Left ventricle myocardium inferior (tissue), 1 donor: Measurements from ENCODE around the gene MTUS2. TPM values are rescaled to one million over a fixed set of nuclear protein-coding genes. Genes with fewer than 3 reads are reported as not detected.

Experiments used
- DNase-seq: peaks from one replicate; pipeline ENCODE4 v3.0.0-alpha.2; 2020
- H3K27ac ChIP-seq: fragments of 200-600 bp; replicated peaks from 2 replicates; pipeline ENCODE4 v1.8.0; 2021
- H3K27me3 ChIP-seq: fragments of 200-600 bp; 2 replicates; pipeline ENCODE4 v1.8.0; 2021; ENCODE audit warnings: low read depth
- H3K36me3 ChIP-seq: fragments of 200-600 bp; 2 replicates; pipeline ENCODE4 v1.8.0; 2021
- H3K4me1 ChIP-seq: fragments of 200-600 bp; 2 replicates; pipeline ENCODE4 v1.8.0; 2021
- H3K4me3 ChIP-seq: fragments of 200-600 bp; 2 replicates; pipeline ENCODE4 v1.8.0; 2021; ENCODE audit warnings: mild to moderate bottlenecking, moderate library complexity
- H3K9me3 ChIP-seq: fragments of 200-600 bp; replicated peaks from 2 replicates; pipeline ENCODE4 v1.8.0; 2021
- intact Hi-C: fragments of 100-400 bp; cut with micrococcal nuclease; formaldehyde crosslinking; loops from one replicate; pipeline ENCODE4 v1.11.0; 2022
- total RNA-seq: library from RNA; stranded (reverse); fragmentation: NEBNext Ultra II Directional; extraction: Animal tissue kit (Norgen Biotek cat#: 25700); gene quantifications from one replicate; pipeline ENCODE4 v1.2.1, GENCODE V29; 2021
- TF ChIP-seq, protein P1 (sequence below): fragments of 200-600 bp; IDR thresholded peaks from 2 replicates; pipeline ENCODE4 v1.8.0; 2021; ENCODE audit warnings: antibody characterized with exemption, mild to moderate bottlenecking, borderline replicate concordance
- donor health status: DM: no; HTN: yes; CAD: no; lungs with severe emphysema.

Gene MTUS2
- total RNA-seq, 1 donor from 2014 or later, result 101 TPM

DNA sequence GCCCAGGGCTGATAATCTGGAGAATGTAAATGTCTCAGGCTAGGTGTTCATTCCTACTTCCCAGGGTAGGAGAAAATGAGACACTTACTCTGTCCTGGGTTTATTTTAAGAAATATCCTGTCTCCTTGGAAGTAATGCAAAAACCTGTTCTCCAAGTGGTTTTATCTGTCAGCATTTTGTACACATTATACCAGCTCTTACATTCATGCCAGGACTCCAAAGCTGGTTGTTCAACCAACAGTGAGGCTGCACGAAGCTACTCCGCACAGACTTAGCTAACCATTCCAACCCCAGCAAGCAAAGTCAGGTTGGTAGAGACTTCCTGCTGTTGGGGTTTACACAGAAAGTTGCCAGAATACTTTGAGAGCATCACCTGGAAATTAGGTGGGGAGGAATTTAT is 719.7 kb downstream of the MTUS2 start:
- peaks cover 6% of the 10 kb centered on the region for H3K36me3 ChIP-seq
- DNase-seq, result no peak
- TF ChIP-seq, protein P1, sequence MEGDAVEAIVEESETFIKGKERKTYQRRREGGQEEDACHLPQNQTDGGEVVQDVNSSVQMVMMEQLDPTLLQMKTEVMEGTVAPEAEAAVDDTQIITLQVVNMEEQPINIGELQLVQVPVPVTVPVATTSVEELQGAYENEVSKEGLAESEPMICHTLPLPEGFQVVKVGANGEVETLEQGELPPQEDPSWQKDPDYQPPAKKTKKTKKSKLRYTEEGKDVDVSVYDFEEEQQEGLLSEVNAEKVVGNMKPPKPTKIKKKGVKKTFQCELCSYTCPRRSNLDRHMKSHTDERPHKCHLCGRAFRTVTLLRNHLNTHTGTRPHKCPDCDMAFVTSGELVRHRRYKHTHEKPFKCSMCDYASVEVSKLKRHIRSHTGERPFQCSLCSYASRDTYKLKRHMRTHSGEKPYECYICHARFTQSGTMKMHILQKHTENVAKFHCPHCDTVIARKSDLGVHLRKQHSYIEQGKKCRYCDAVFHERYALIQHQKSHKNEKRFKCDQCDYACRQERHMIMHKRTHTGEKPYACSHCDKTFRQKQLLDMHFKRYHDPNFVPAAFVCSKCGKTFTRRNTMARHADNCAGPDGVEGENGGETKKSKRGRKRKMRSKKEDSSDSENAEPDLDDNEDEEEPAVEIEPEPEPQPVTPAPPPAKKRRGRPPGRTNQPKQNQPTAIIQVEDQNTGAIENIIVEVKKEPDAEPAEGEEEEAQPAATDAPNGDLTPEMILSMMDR, result no peak
- H3K4me3 ChIP-seq, result no peak overlapping the region
- H3K27ac ChIP-seq, result no peak overlapping the region
- H3K4me1 ChIP-seq, result peaks cover 17% of the 10 kb centered on the region
- intact Hi-C loops, result no loop called here
- no peaks in the 10 kb centered on the region for H3K27me3 ChIP-seq
- H3K9me3 ChIP-seq, result no peaks in the 10 kb centered on the region

DNA sequence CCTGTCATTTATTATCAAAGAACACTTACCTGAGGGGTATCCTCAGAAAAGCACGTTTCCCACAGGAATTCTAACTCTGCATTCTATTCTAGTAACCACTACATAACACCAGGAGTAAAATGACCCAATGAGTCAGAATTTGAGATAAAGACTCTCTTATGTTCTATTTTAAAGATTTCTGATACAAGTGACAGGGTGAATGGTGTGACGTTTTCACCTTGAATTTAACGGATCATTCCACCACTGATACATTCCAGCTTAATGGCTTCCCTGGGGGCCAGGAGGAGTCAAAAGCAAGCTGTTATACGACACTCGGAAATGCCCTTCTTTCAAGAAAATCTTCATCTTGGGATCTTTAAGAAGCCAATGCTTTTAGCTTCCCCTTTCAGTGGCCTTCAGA is 720.2 kb downstream of the MTUS2 start:
- intact Hi-C loops, result no loop called here
- DNase-seq, result no peak
- no peak overlapping the region for H3K27ac ChIP-seq

DNA sequence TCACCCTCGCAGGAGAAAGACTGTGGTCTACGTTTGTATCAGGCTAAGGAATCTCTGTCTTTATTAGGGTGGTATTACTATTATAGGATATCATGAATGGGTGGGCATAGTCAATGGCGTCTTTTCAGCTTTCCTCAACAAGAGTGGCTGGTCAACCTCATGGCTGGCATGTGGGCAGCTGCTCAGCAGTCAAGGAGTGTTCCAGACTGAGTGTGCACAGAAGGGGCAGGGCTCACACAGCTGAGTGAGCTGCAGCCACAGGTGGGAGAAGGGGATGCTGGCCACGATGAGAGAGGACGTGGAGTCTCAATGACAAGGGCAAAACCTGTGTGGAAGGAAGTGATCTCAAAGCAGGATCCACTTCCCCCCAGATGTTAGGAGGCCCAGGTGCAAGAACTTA is 720.7 kb downstream of the MTUS2 start:
- intact Hi-C loops, result no loop called here
- DNase-seq, result no peak
- H3K4me3 ChIP-seq, result no peak overlapping the region
- no peak overlapping the region for H3K27ac ChIP-seq
- no peaks in the 10 kb centered on the region for H3K27me3 ChIP-seq
- TF ChIP-seq, protein P1, result no peak
- H3K4me1 ChIP-seq, result peaks cover 17% of the 10 kb centered on the region
- H3K36me3 ChIP-seq, result peaks cover 2% of the 10 kb centered on the region
- no peaks in the 10 kb centered on the region for H3K9me3 ChIP-seq

More for the DNA sequence above, 720.2 kb downstream of the MTUS2 start:
- no peak overlapping the region for H3K4me3 ChIP-seq
- H3K36me3 ChIP-seq, result peaks cover 5% of the 10 kb centered on the region
- TF ChIP-seq, protein P1, result no peak
- H3K27me3 ChIP-seq, result no peaks in the 10 kb centered on the region
- H3K9me3 ChIP-seq, result no peaks in the 10 kb centered on the region
- H3K4me1 ChIP-seq, result peaks cover 17% of the 10 kb centered on the region

DNA sequence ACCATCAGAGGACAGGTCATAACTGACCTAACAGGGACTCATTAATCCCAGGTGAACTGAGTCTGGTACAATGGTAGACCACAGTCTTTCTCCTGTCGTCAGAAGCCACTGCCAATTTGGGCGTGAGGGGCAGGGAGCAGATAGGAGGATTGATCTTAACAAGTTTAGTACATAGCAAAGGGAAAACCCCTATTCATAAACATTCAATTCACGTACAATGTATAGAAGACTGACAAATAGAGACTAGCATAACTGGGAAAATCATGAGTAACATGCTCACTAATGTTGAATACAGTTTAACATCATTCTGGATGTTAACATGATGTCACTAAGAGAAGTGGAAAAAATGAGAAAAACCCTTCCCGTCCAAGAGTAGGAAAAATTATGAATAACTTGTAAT is 721.3 kb downstream of the MTUS2 start:
- Histone ChIP-seq H3K27ac (no peak overlapping the region), H3K36me3 (no peaks in the 10 kb centered on the region), H3K9me3 (no peaks in the 10 kb centered on the region), H3K4me3 (no peak overlapping the region), H3K27me3 (no peaks in the 10 kb centered on the region), H3K4me1 (peaks cover 17% of the 10 kb centered on the region)
- TF ChIP-seq, protein P1, result no peak
- intact Hi-C loops, result no loop called here
- no peak for DNase-seq

DNA sequence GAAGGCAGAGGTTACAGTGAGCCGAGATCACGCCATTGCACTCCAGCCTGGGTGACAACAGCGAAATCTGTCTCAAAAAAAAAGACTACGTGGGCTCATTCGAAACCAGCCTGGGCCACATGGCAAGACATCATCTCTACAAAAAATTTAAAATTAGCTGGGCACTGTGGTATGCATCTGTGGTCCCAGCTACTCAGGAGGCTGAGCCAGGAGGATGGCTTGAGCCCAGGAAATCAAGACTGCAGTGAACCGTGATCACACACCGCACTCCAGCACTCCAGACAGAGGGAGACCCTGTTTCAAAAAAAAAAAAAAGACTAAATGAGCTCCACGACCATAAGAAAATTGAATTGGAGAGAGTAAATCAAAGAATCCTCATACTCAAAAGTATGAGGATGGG is 722.2 kb downstream of the MTUS2 start:
- peaks cover 17% of the 10 kb centered on the region for H3K4me1 ChIP-seq
- no peaks in the 10 kb centered on the region for H3K36me3 ChIP-seq
- no peaks in the 10 kb centered on the region for H3K9me3 ChIP-seq
- H3K4me3 ChIP-seq, result no peak overlapping the region
- no peaks in the 10 kb centered on the region for H3K27me3 ChIP-seq
- TF ChIP-seq, protein P1, result no peak
- no peak for DNase-seq
- H3K27ac ChIP-seq, result no peak overlapping the region
- intact Hi-C loops, result no loop called here
